GM19468 (cell line): ENCODE measurements around the gene COL13A1.

Experiments
- ATAC-seq: cut with Tn5 transposase; IDR thresholded peaks from one replicate; pipeline ENCODE4 v1.9.1; 2021; ENCODE audit warnings: mild to moderate bottlenecking, moderate library complexity, moderate number of reproducible peaks; ENCODE audit not compliant: unreplicated experiment; ENCODE audit errors: extremely low read depth

The COL13A1 gene

GRCh38 chr10:69842882-69843281 lies 41.2 kb downstream of the COL13A1 start:
- ATAC-seq: no peak

GRCh38 chr10:69843923-69844322 lies 42.2 kb downstream of the COL13A1 start:
- no peak for ATAC-seq

- no peak for ATAC-seq
These were observed 43.0 kb downstream of the COL13A1 start for GRCh38 chr10:69844698-69845097.

- no peak for ATAC-seq
These were observed 44.0 kb downstream of the COL13A1 start for GRCh38 chr10:69845574-69846292.

GRCh38 chr10:69846293-69846921 lies 44.7 kb downstream of the COL13A1 start:
- ATAC-seq: no peak

GRCh38 chr10:69847458-69847857 lies 45.8 kb downstream of the COL13A1 start:
- ATAC-seq: no peak

GRCh38 chr10:69847883-69848282 lies 46.2 kb downstream of the COL13A1 start:
- no peak for ATAC-seq

GRCh38 chr10:69848454-69848853 lies 46.7 kb downstream of the COL13A1 start:
- no peak for ATAC-seq

GRCh38 chr10:69849825-69850224 lies 48.1 kb downstream of the COL13A1 start:
- no peak for ATAC-seq

GRCh38 chr10:69850440-69850839 lies 48.7 kb downstream of the COL13A1 start:
- ATAC-seq: no peak

GRCh38 chr10:69851306-69851705 lies 49.6 kb downstream of the COL13A1 start:
- no peak for ATAC-seq

GRCh38 chr10:69853064-69853463 lies 51.4 kb downstream of the COL13A1 start:
- no peak for ATAC-seq

GRCh38 chr10:69854511-69855345 lies 53.0 kb downstream of the COL13A1 start:
- no peak for ATAC-seq

GRCh38 chr10:69855346-69856111 lies 53.8 kb downstream of the COL13A1 start:
- no peak for ATAC-seq

- no peak for ATAC-seq
These were observed 55.0 kb downstream of the COL13A1 start for GRCh38 chr10:69856601-69857166.

- no peak for ATAC-seq
These were observed 56.5 kb downstream of the COL13A1 start for GRCh38 chr10:69858201-69858600.

- ATAC-seq: no peak
These were observed 58.6 kb downstream of the COL13A1 start for GRCh38 chr10:69860271-69860670.

GRCh38 chr10:69861251-69862240 lies 59.8 kb downstream of the COL13A1 start:
- ATAC-seq: no peak
